GM18868 (cell line): ENCODE results near the gene RPL9.
"Not testable (repeated sequence)": the region's sequence is repeated elsewhere in the genome, so short reads cannot be mapped to it uniquely, and the experiment has no call there.

Experiments
- ATAC-seq: cut with Tn5 transposase; IDR thresholded peaks from one replicate; pipeline ENCODE4 v1.9.1; 2021; ENCODE audit warnings: mild to moderate bottlenecking, moderate library complexity; ENCODE audit not compliant: unreplicated experiment

The RPL9 gene

GRCh38 chr4:39467464-39467863 is 8.7 kb upstream of the RPL9 start:
- ATAC-seq = no peak

- no peak for ATAC-seq
Observed at GRCh38 chr4:39466747-39467146, 8.0 kb upstream of the RPL9 start.

- no peak for ATAC-seq
Observed at GRCh38 chr4:39464886-39465501, 6.3 kb upstream of the RPL9 start.

GRCh38 chr4:39458161-39458504 is 589 bp downstream of the RPL9 start:
- not testable (repeated sequence) for ATAC-seq

- ATAC-seq = no peak
Observed at GRCh38 chr4:39456946-39457763, 1.6 kb downstream of the RPL9 start.

- ATAC-seq = no peak
Observed at GRCh38 chr4:39455486-39455885, 3.2 kb downstream of the RPL9 start.

GRCh38 chr4:39453738-39454137 is 5.0 kb downstream of the RPL9 start:
- no peak for ATAC-seq

GRCh38 chr4:39452860-39453587 is 5.7 kb downstream of the RPL9 start:
- ATAC-seq = no peak

GRCh38 chr4:39452153-39452859 is 6.4 kb downstream of the RPL9 start:
- ATAC-seq = no peak

GRCh38 chr4:39451423-39452023 is 7.2 kb downstream of the RPL9 start:
- ATAC-seq = no peak

- no peak for ATAC-seq
Observed at GRCh38 chr4:39450618-39451017, 8.1 kb downstream of the RPL9 start.

- ATAC-seq = peak; percentile 91
Observed at GRCh38 chr4:39446842-39447573, 11.7 kb downstream of the RPL9 start.

GRCh38 chr4:39446483-39446841 is 12.3 kb downstream of the RPL9 start:
- ATAC-seq = no peak

GRCh38 chr4:39442998-39443397 is 15.7 kb downstream of the RPL9 start:
- no peak for ATAC-seq

- ATAC-seq = no peak
Observed at GRCh38 chr4:39441593-39441992, 17.1 kb downstream of the RPL9 start.

- no peak for ATAC-seq
Observed at GRCh38 chr4:39435659-39436563, 22.8 kb downstream of the RPL9 start.

GRCh38 chr4:39433878-39434492 is 24.7 kb downstream of the RPL9 start:
- no peak for ATAC-seq

- no peak for ATAC-seq
Observed at GRCh38 chr4:39429476-39430334, 29.0 kb downstream of the RPL9 start.
